CD4-positive, alpha-beta T cell (primary cell): ENCODE data around the gene PGBD5. TPM values are rescaled to one million over a fixed set of nuclear protein-coding genes. Genes with fewer than 3 reads are reported as not detected.
A peak's percentile ranks its signal among the peaks of the same experiment; 100 is the strongest.

Experiments used
- ATAC-seq: fragments of 200-7000 bp; cut with Tn5 transposase; one replicate; pipeline ENCODE4 v1.10.0; 2022; ENCODE audit warnings: mild to moderate bottlenecking; ENCODE audit not compliant: poor library complexity
- CTCF ChIA-PET: fragments of 350-600 bp; sonication (Branson Sonifier 250); formaldehyde crosslinking; loops from one replicate; lab custom pipeline; 2021; ENCODE audit warnings: antibody characterized with exemption, inconsistent platforms; lab: Charles Lee
- POLR2A ChIA-PET: fragments of 350-600 bp; sonication (Branson Sonifier 250); formaldehyde crosslinking; loops from one replicate; lab custom pipeline; 2021; ENCODE audit warnings: antibody characterized with exemption, inconsistent platforms; lab: Charles Lee
- DNase-seq, 14 experiments: peaks; one replicate each; pipeline ENCODE4 v3.0.0-alpha.2; 2013 to 2020; ENCODE audit warnings: mixed read lengths in 2 of 14
- H3K27ac ChIP-seq, 2 donors: one replicate each; pipeline versions ENCODE4 v1.5.1 to v1.7.0; 2013; ENCODE audit warnings: low read length in 2 of 2, low read depth in 1 of 2, mild to moderate bottlenecking in 1 of 2
- H3K27me3 ChIP-seq, 2 experiments: 1 replicate in 1 of 2; 2 replicates in 1 of 2; pipeline versions ENCODE4 v1.6.1 to v1.7.0; 2013; ENCODE audit warnings: low read length in 2 of 2, control low read depth in 1 of 2, mild to moderate bottlenecking in 1 of 2, moderate library complexity in 1 of 2; ENCODE audit not compliant: insufficient read depth in 2 of 2, control insufficient read depth in 1 of 2
- H3K36me3 ChIP-seq: one replicate; pipeline ENCODE4 v1.6.1; 2013; ENCODE audit warnings: low read length, control low read depth; ENCODE audit not compliant: insufficient read depth
- H3K4me1 ChIP-seq: one replicate; pipeline ENCODE4 v1.6.1; 2013; ENCODE audit warnings: low read length, control low read depth; ENCODE audit not compliant: insufficient read depth
- H3K4me3 ChIP-seq: one replicate; pipeline ENCODE4 v1.5.1; 2013; ENCODE audit warnings: mild to moderate bottlenecking, low read length, moderate library complexity
- H3K9me3 ChIP-seq, 2 experiments: 1 replicate in 1 of 2; 2 replicates in 1 of 2; pipeline versions ENCODE4 v1.6.1 to v1.7.0; 2013; ENCODE audit warnings: low read length in 2 of 2, mild to moderate bottlenecking in 2 of 2, control low read depth in 1 of 2, moderate library complexity in 1 of 2; ENCODE audit not compliant: control insufficient read depth in 1 of 2, insufficient read depth in 1 of 2
- H3K27ac Mint-ChIP-seq: one replicate; pipeline ENCODE4 v1.8.0; 2020; ENCODE audit warnings: mixed read lengths
- H3K27me3 Mint-ChIP-seq: one replicate; pipeline ENCODE4 v1.8.0; 2021; ENCODE audit warnings: mixed read lengths
- H3K36me3 Mint-ChIP-seq: one replicate; pipeline ENCODE4 v1.8.0; 2021; ENCODE audit warnings: low read depth, mixed read lengths
- H3K4me1 Mint-ChIP-seq: one replicate; pipeline ENCODE4 v1.8.0; 2021; ENCODE audit warnings: low read depth, mixed read lengths
- H3K4me3 Mint-ChIP-seq: one replicate; pipeline ENCODE4 v1.8.0; 2020; ENCODE audit warnings: mild to moderate bottlenecking, mixed read lengths
- H3K9me3 Mint-ChIP-seq: one replicate; pipeline ENCODE4 v1.8.0; 2020; ENCODE audit warnings: mixed read lengths
- intact Hi-C, 2 experiments: fragments of 100-400 bp; cut with DNase I in 1 of 2; cut with micrococcal nuclease in 1 of 2; formaldehyde crosslinking; loops; one replicate each; pipeline versions ENCODE4 v1.15.1 to v1.9.0; 2023 to 2025; cut with DNase I, micrococcal nuclease
- total RNA-seq, 174 experiments: library from RNA in 2 of 174; stranded (reverse) in 2 of 174; gene quantifications; one replicate each; pipeline ENCODE4 v1.2.3 and lab custom pipeline; 2021 to 2026
- TF ChIP-seq, protein P1 (sequence below): fragments of 200-600 bp; IDR thresholded peaks from one replicate; pipeline ENCODE4 v1.8.0; 2022; ENCODE audit warnings: antibody characterized with exemption, mild to moderate bottlenecking

The PGBD5 gene
- total RNA-seq, 2 experiments from 2014 or later, result not detected

DNA sequence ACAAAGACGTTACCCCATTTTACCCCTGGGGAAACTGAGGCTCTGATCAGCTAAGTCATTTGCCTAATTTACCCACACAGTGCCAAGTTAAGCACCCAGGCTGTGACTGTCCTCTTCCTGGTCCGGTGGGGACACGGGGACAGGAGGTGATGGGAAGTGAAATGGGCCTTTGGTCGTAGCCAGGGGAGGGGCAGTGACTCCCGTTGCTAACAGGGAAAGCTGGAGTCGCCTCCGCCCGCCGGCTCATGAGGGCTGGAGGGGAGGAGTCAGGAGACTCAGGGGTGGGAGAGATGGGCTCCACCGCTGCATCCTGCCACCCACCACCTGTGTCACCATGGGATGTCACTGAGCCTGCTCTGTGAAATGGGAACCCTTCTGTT, 139.3 kb downstream of the PGBD5 start:
- Histone ChIP-seq H3K36me3 (no peaks in the 10 kb centered on the region), H3K4me3 (no peak overlapping the region), H3K27ac (no peak overlapping the region), H3K4me1 (peaks cover 7% of the 10 kb centered on the region), H3K9me3 (no peaks in the 10 kb centered on the region), H3K27me3 (no peaks in the 10 kb centered on the region)
- H3K27ac Mint-ChIP-seq, result no peak overlapping the region
- DNase-seq, result no peak
- H3K4me1 Mint-ChIP-seq, result peaks cover 6% of the 10 kb centered on the region
- ATAC-seq, result no peak
- ChIA-PET POLR2A (no interaction called here), CTCF (no interaction called here)
- no peak overlapping the region for H3K4me3 Mint-ChIP-seq
- intact Hi-C loops, result no loop called here
- H3K36me3 Mint-ChIP-seq, result no peaks in the 10 kb centered on the region
- H3K27me3 Mint-ChIP-seq, result peaks cover 10% of the 10 kb centered on the region
- TF ChIP-seq, protein P1, sequence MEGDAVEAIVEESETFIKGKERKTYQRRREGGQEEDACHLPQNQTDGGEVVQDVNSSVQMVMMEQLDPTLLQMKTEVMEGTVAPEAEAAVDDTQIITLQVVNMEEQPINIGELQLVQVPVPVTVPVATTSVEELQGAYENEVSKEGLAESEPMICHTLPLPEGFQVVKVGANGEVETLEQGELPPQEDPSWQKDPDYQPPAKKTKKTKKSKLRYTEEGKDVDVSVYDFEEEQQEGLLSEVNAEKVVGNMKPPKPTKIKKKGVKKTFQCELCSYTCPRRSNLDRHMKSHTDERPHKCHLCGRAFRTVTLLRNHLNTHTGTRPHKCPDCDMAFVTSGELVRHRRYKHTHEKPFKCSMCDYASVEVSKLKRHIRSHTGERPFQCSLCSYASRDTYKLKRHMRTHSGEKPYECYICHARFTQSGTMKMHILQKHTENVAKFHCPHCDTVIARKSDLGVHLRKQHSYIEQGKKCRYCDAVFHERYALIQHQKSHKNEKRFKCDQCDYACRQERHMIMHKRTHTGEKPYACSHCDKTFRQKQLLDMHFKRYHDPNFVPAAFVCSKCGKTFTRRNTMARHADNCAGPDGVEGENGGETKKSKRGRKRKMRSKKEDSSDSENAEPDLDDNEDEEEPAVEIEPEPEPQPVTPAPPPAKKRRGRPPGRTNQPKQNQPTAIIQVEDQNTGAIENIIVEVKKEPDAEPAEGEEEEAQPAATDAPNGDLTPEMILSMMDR, result no peak
- H3K9me3 Mint-ChIP-seq, result no peaks in the 10 kb centered on the region

DNA sequence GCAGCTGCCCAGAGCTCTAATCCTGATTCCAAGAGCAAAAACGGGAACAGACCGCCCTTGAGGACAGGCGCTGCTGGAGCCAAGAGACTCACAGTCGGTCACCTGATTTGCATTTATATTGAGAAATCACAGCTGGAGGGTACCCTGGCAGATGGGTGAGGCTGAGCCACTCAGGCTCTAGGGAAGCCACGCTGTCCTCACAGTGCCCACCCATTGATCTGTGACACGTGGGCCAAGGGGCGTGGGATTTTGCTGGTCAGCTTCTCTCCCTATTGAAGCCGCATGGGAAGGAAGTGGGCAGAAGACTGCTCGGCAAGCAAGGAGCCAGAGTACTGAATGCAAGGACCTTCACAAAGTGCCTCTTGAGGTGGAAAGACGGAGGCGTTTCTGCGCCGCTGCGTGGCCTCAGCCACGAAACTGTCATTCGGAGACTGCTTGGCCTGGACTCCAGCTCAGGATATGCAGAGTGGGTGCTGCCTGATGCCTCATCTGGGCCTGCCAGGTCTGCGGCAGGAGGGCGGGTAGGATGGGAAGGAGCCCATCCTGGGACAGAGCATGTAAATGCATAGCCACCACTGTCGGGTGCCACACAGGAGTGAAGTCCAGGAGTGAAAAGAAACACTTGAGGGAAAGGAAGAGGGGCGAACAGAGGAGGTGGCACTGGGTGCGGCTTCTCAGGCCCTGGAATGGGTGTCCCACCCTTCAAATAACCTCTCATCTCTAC, 139.8 kb downstream of the PGBD5 start:
- Mint-ChIP-seq H3K27ac (no peak overlapping the region), H3K27me3 (peaks cover 5% of the 10 kb centered on the region), H3K36me3 (no peaks in the 10 kb centered on the region), H3K9me3 (no peaks in the 10 kb centered on the region), H3K4me3 (no peak overlapping the region), H3K4me1 (peaks cover 10% of the 10 kb centered on the region)
- Histone ChIP-seq H3K27me3 (no peaks in the 10 kb centered on the region), H3K36me3 (no peaks in the 10 kb centered on the region), H3K27ac (no peak overlapping the region), H3K9me3 (no peaks in the 10 kb centered on the region), H3K4me3 (no peak overlapping the region), H3K4me1 (peaks cover 10% of the 10 kb centered on the region)
- CTCF ChIA-PET, result no interaction called here
- intact Hi-C loops, result no loop called here
- no peak for DNase-seq
- TF ChIP-seq, protein P1, result no peak
- no peak for ATAC-seq
- POLR2A ChIA-PET, result no interaction called here

DNA sequence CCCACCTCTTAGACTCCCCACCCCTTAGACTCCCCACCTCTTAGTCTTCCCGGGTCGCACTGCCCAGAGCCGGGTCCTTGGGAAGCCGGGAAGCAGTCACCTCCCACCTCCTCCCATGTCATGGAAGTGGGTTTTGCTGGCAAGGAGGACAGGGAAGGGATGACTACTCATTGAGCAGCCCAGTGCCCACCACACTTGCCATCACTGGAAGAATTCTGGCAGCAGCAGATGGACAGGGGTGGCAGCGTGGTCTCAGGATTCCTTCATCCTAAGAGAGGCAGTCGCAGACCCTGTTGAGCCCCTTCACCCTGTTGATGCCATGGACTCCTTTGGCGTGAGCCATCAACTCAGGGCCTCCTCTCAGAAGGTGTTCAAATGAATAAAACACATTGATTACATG, 140.8 kb downstream of the PGBD5 start:
- no peak overlapping the region for H3K4me3 ChIP-seq
- H3K9me3 Mint-ChIP-seq, result no peaks in the 10 kb centered on the region

More for the DNA sequence above, 140.8 kb downstream of the PGBD5 start:
- H3K27me3 Mint-ChIP-seq, result no peaks in the 10 kb centered on the region
- no peak overlapping the region for H3K4me3 Mint-ChIP-seq
- ChIA-PET CTCF (no interaction called here), POLR2A (no interaction called here)
- ATAC-seq (no peak), DNase-seq (peak in 1 of 14 experiments; percentile 10)
- TF ChIP-seq, protein P1, result no peak
- intact Hi-C loops, result no loop called here
- Histone ChIP-seq H3K27me3 (no peaks in the 10 kb centered on the region), H3K27ac (no peak overlapping the region), H3K4me1 (peaks cover 15% of the 10 kb centered on the region), H3K36me3 (peaks cover 3% of the 10 kb centered on the region), H3K9me3 (no peaks in the 10 kb centered on the region)
- no peak overlapping the region for H3K27ac Mint-ChIP-seq
- H3K4me1 Mint-ChIP-seq, result peaks cover 10% of the 10 kb centered on the region
- H3K36me3 Mint-ChIP-seq, result no peaks in the 10 kb centered on the region
